ENCODE measurements around the gene KIF20B.

DNA sequence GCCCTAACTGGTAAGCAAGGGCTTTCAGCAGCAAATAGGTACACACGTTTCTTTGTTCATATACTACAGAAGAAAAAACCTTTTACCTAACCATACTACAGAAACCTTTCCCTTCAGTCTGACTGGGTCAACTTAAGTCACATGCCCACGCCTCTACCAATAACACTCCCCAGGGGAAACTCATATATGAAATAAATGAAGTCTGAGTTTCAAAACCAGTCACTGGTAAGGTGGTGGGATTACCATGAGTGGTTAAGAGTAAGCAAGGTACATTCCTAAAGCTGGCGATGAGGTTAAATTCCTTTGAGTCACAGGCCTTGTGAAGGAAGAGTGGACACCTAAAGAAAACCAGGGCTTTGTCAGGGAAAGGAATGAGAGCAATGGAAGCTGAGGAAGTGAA, 21.4 kb upstream of the KIF20B start:
- TF ChIP-seq CTCF (IDR thresholded peaks at IDR 0.05; ENCODE audit: insufficient read depth, low read length, poor library complexity, severe bottlenecking) (no peak), EZH2phosphoT487 (conservative IDR thresholded peaks at IDR 0.05; ENCODE audit: low read length) (no peak)
